ENCODE data around the gene RABGAP1L.

The RABGAP1L gene

DNA sequence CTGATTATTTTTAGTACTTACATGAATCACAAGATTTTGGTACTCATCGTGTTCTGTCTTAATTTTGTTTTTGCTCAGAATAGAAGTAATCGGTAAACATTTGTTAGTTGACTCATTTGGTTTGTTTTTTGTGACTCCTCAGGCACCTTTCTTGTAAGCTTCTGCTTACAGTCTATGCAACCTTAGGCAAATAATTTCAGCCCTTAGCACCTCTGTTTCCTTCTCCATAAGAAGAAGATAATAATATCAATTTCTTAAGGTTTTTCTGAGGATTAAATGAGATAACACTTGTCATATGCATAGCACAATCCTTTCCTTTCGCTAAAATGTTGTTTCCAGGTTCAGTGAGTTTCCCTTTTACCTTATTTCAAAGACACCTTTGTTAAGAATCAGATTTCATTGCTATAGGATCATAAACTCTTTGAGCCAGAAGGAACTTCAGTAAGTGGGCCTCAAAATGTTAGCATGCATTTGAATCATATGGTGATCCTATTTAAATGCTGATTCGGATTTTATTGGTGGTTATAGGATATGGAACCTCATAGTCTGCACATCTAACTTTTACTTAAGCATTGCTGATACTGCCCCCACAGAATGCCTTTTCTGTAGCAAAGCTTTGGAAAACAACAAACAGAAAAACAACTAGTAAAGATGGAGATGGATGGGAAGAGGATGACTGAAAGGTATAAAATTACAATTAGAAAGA, 567.7 kb downstream of the RABGAP1L start:
- DNase-seq: no peak

DNA sequence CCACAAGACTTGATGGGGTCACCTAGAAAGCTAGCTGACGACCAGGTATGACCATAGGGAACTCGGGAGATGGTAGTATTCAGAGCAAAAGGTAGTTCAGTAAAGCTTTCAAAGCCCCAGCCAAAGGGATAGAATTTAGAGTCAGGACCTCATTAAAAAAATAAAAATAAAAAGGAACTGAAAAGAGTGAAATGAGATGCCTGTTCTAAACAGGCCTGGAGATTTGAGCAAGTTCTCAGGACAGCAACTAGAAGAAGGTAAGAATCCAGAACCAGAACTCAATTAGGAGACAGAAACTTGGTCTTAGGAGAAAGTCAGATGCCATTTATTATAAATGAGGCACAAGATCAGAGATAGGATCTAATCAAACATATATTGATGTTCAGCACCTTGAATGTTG, 575.0 kb downstream of the RABGAP1L start:
- no peak for DNase-seq

DNA sequence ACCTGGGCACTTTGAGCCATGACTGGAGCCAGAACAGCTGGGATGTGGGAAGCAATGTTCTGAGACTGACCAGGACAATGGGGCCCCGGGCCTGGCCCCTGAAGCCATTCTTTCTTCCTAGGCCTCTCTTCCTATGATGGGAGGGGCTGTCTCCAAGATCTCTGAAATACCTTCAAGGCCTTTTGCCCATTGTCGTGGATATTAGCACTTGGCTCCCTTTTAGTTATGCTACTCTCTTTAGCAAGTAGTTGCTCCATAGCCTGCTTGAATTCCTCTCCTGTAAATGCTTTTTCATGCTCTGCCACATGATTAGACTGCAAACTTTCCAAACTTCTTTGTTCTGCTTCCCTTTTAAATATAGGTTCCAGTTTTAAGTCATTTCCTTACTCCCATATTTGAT, 577.5 kb downstream of the RABGAP1L start:
- DNase-seq: no peak

DNA sequence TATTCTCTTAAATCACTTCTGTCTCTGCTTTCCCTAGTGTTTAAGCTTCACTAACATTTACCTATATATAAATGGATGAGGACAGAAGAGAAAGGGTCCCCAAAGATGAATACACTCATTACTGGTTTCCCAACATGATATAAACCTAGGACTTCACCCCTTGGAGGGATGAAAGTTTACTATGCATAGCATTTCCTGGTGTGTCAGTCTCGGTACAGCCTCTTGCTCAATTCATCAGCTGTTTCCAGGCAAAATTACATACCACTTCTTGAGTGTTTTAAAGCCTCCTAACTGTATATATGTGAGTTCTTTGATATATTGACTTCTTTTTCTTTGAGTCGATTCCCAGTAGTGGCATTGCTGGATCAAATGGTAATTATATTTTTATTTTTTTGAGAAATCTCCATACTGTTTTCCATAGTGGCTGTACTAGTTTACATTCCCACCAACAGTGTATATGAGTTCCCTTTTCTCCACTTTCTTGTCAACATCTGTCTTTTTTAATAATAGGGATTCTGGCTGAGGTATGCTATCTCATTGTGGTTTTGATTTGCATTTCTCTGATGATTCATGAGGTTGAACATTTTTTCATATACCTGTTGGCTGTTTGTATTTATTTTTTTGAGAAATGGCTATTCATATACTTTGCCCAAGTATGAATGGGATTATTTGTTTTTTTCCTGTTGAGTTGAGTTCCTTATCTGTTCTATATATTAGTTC, 581.1 kb downstream of the RABGAP1L start:
- DNase-seq: no peak

DNA sequence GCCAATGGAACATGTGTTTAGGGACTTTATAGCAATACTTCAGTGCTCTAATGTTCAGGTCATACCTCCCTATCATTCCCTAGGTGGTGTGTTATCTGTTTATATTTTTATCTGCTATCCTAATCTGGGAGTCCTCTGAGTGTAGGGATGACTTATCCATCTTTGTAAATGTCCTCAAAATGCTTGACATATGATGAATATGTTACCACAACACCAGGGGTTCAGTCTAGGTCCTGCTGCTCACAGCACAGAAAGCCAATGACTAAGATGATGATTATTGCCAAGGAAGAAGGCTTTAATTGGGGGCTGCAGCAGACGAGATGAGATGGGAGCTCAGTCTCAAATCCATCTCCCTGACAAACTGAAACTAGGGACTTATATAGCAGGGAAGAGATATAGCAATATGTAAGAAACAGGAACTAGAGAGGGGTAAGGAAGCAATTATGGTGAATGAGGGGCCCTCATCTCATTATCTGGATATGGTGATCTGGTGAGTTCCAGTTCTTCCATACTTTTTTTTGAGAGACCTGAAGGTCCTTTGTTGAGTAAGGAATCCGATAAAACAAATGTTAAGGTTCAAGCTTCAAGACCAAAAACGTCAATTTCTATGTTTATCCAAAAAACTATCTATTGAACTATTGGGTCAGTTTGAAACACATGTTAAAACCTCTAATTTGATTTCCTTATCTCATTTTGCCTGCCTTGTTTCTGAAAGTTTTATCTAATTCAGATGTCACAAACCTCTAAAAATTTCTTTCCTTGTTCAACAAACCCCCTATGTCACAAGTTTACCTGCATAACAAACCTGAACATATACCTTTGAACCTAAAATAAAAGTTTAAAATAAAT, 583.7 kb downstream of the RABGAP1L start:
- no peak for DNase-seq

DNA sequence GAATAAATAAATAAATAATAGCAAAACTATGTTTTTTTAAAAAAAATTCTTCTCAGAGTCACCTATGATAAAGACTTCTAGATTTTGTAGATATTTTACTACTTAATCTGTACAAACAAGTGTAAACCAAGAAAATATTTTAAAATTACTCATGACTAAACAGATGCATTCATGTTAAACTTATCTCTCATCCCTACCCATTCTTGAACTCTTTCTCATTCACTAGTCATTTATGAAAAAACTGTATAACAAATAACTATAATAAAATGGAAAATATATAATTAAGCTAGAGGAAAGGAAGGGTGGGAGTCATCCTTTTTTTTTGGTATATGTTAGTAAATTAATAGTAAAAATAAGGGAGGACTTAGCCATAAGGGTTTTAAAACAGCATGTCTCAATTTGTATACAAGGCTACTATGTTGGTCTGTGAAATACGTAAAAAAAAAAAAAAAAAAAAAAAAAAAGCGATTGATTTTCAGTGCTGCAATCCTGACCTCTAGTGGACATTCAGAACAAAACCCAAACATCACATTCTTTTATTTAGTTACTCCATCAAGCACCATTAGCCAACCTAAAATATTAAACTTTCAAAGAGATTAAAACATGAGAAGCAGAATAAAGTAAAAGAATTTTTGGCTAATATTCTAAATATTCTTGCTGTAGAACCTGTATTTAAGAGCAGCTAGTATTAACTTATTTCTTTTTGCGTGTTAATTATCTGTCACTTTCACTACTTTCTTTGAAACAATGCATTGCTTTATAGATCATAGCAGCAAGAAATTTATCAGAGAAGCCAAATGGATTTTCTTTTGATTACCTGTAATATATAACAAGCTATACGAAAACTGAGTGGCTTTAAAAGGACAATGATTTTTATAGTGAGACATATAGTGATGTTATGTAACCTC, 584.6 kb downstream of the RABGAP1L start:
- no peak for DNase-seq

DNA sequence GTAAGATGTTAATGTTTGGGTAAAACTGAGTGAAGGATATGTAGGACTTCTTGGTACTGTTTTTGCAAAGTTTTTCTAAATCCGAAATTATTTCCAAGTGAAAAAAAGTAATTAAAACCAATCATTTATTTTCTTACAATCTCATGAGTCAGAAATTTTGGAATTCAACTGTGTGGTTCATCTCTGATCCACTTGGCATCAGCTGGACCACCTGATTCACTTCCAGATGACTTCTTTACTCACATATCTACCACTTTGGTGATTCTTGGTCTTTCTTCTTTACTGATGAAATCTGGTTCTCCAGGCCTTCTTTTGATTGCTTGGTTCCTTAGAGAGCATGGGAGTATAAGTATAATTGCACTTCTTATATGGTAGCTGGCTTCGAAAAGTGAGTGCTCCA, 585.6 kb downstream of the RABGAP1L start:
- DNase-seq: no peak

DNA sequence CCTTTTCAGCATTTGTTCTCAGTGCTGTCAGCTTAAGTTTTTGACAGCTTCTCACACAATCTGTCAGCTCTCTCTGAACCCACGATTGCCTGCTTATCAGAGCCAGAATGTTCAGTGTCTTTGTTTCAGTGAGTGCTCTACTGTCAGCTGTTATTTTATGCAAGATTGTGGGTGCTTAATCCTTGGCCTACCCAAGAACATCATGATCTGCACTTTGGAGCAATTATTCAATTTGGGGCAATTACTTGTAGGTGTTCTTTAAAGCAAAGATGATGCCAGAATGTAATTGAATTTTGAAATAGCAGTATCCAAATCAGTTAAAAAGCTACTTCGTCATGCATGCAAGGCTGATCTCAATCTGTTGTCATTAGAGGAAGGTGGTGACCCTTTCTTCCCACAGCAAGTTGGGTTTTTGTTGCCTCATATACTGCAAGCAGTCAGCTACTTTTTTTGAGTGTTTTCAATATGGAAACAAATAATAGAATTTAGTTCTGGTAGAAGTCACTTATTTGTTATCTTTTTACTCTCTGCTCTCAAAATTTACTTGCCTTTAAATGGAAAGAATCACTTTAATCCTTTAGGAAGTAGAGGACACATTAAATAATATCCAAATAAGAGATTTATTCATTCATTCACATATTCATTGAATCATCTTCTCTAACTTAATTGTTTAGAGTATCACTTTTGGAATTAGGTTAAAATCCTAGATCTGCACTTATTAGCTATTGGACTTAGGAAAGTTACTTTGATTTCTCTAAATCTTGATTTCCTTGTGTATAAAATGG, 586.9 kb downstream of the RABGAP1L start:
- DNase-seq: no peak

DNA sequence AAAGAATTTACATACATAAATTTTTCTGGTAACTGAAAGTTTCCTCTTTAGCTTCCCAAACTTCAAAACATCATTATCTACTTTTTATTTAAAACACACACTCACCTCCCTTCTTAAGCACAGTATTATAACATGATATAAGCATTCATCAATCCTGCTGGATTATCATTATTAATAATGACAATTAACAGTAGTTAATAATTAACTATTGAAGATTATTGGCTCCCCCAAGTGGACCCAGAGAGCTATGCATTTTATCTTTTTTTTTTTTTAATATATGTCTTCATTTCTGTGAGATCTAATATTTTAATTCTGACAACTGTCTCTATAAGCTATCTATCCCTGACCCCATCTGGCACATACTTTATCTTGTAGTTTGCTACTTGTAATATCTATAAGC, 588.3 kb downstream of the RABGAP1L start:
- DNase-seq: no peak

DNA sequence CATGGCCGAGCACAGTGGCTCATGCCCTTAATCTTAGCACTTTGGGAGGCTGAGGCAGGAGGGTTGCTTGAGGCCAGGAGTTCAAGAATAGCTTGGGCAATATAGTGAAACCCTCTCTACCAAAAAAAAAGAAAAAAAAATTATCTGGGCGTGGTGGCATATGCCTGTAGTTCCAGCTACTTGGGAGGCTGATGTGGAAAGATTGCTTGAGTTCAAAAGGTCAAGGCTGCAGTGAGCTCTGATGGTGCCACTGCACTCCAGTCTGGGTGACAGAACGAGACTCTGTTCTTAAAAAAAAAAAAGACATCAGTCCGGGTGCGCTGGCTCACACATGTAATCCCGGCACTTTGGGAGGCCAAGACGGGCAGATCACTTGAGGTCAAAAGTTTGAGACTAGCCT, 589.3 kb downstream of the RABGAP1L start:
- no peak for DNase-seq

DNA sequence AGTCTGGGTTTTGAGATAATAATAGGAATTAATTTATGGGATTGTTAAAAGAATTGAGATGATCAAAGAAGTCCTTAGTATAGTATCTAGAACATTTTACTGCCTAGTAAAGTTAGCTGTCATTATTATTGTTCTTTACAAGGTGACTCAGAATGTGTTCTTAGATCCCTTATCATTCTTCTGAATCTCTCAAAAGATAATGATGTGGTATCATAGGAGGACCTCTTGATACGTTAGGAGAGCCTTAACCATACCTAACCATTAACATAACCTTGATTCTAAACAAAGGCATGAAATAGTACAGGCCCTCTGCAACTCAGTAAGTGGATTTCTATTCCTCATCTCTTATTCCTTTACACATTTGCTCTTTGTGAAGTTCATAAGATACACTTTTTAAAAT, 593.8 kb downstream of the RABGAP1L start:
- no peak for DNase-seq

DNA sequence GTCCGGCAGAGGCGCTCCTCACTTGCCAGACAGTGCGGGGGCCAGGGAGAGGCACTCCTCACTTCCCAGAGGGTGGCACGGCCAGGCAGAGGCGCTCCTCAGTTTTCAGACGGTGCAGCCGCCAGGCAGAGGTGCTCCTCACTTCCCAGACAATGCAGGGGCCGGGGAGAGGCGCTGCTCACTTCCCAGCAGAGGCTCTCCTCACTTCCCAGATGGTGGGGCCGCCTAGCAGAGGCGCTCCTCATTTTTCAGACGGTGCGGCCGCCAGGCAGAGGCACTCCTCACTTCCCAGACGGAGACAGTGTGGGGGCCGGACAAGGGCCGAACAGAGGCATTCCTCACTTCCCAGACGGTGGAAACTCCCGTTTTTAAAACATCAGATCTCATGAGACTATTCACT, 602.0 kb downstream of the RABGAP1L start:
- DNase-seq: no peak

DNA sequence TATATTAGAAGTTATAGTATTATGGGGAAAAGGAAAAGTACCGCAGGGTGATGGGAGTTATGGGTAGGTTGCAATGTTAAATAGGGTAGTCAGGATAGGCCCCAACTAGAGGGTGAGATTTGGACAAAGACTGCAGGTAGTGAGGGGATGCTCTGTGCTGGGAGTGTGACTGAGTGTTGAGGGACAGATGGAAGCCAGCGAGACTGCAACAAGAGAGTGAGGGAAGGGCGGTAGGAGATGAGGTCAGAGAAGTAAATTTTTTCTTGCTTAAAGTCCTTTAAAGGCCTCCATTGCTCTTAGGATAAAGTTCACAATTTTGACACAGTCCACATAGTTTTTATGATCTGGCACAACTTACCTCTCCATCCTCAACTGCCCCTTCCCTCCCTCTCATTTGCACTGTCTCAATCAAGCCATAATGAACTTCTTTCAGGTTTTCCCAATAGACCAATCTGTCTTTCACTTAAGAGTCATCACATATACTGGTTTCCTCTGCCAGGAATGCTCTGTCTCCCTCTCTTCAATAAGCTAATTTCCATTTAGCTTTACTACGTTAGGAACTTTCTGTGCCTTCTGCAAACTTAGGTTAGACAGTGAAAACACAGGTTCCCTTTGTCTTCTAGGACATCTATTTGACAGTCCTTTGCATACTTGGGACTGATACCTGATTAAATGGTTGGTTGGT, 602.7 kb downstream of the RABGAP1L start:
- no peak for DNase-seq

DNA sequence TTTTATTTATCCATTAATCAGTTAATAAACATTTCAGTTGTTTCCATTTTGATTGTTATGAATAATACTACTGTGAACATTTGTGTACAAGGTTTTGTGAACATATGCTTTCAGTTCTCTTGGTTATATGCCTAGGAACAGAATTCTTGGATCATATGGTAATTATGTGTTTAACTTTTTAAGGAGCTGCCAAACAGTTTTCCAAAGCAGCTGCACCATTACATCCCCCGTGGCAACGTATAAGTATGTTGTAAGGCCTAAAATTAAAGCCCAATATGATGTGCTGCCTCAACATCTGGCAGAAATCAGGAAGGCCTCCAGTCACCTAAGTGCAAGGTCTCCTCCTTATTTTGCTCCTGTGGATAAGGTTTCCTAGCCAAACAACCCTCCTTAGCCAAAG, 604.9 kb downstream of the RABGAP1L start:
- no peak for DNase-seq

DNA sequence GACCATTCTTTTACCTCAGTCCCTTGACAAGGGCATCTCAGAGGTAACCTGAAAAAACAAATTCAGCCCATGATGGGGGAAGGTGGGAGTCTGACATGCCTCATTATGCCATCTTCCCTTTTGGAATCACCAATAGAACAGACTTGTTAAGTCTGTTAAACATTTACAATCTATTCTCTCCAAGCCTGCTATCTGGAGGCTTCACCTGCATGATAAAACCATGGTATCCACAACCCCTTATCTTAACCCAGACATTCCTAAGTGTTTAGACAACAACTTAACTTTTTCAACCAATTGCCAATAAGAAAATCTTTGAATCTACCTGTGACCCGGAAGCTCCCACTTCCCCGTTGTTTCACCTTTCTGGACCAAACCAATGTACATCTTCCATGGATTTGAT, 607.4 kb downstream of the RABGAP1L start:
- DNase-seq: no peak

DNA sequence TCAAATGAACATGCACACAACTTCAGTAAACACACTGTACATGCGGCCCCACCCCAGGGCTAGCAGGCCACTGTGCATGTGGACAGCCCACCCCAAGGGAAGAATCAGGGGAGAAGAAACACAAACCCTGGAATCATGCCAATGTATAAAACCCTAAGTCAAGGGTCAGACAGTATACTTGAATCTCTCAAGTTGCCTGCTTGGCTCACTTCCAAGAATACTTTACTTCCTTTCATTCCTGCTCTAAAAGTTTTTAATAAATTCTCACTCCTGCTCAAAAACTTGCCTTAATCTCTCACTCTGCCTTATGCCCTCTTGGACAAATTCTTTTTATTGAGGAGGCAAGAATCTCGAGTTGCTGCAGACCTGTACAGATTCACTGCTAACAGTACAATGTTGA, 609.2 kb downstream of the RABGAP1L start:
- DNase-seq: no peak

DNA sequence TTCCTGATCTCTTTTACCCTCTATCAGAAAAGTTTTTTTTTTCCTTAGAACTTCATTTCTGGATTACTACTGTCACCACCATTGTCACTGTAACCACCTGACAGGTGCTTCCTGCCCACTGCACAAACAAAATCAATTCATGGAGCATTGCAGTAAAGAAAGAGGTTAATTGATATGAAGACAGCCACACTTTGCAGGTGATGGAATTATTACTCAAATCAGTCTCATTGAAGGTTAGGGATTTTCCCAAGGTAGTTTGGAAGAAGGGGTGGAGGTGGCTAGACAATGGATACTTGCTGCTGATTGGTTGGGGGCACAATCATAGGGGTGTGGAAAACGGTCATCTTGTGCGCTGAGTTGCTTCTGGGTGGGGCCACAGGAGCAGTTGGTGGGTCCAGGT, 609.6 kb downstream of the RABGAP1L start:
- no peak for DNase-seq

DNA sequence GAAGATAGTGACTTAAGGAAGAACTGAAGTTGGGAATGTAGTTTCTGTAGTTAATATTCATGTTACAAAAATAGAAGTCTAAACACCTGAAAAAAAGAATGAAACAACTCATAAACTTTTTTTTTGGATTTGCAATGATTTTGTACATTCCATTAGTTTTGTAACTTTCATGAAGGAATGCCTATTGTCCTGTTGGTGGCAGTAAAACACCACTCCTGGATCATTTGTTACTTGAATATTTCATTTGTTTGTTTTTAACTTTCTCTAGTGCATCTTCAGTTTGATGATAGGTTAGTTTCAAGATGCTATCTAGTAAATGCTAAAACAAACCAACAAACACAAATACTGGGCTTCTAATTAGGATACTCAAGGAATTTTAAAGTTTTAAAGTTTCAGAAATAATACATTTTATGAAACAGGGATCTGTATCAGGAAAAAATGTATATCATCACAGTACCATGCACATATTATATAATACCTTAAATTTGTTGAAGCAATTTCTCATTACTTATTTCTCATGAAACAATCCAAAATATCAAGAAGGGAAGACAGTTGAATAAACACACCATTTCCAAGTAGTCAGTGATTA, 610.7 kb downstream of the RABGAP1L start:
- DNase-seq: peak in 1 of 2 donors; percentile 18

DNA sequence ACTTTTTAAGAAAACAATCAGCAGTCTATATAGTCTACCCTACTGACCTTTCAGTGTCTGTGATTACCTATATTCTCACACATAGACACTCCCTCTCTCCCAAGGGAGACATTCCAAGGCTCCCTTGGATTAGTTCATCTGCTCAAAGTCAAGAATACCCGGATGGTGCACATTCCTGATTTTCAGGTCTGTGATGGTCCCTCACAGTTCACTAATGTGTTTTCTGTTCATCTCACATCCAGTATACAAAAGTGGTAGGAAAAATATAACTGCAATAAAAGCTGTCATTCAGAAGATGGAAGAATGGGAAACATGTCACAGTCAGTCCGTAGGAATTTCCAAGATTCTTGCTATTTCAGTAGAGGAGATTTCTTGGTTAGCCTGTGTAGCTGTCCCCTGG, 616.3 kb downstream of the RABGAP1L start:
- DNase-seq: no peak

DNA sequence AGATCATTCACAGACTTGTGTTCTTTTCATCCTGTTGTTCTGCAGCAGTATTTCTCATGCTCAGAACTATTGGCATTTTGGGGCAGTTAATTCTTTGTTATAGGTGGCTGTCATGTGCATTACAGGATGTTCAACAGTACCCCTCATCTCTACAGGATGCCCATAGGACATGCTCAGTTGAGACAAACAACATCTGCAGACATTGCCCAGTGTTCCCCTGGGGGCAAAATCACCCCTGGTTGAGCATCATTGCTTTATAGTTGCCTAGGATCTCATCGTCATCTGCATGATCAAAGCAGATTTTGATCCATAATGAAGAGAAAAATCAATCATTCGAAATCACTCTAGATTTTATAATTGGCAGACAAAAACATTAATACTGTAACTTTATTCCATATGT, 617.9 kb downstream of the RABGAP1L start:
- DNase-seq: no peak

DNA sequence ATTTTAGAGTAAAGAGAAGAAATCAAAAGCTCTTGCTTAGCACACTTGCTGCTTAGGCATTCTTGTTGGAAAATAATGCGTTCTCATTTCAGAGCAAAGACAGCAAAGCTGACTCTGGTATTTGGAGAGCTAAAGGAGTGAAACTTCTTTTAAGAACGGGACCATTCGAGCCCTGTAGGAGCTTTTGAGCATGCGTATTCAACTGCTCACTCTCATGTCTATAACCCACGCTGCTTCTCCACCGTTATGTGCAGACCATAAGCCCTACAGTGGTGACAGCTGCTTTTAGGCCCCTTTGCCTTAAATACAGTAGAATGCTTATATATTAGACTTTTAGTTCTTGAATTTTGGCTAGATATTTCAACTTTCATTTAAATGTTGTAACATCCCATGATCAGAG, 626.2 kb downstream of the RABGAP1L start:
- DNase-seq: no peak

Data from activated CD4-positive, alpha-beta T cell treated with anti-CD3 and anti-CD28 coated beads for 4 hours (primary cell).